H1 (cell line): ENCODE data around the gene PIM1. TPM values are rescaled to one million over a fixed set of nuclear protein-coding genes. Genes with fewer than 3 reads are reported as not detected.
"Not testable (repeated sequence)": the region's sequence is repeated elsewhere in the genome, so short reads cannot be mapped to it uniquely, and the experiment has no call there.

Experiments used
- CTCF ChIA-PET: fragments of 300-600 bp; sonication (Branson Sonifier 250); formaldehyde crosslinking; loops from one replicate; lab custom pipeline; 2021; ENCODE audit not compliant: partially characterized antibody; lab: Charles Lee
- POLR2A ChIA-PET: fragments of 300-600 bp; sonication (Branson Sonifier 250); formaldehyde crosslinking; loops from one replicate; lab custom pipeline; 2021; ENCODE audit warnings: inconsistent platforms; ENCODE audit not compliant: partially characterized antibody; lab: Charles Lee
- DNase-seq, 2 experiments: peaks; one replicate each; pipeline versions ENCODE4 v3.0.0 to v3.0.0-alpha.2; 2010 to 2022; ENCODE audit warnings: low spot score in 2 of 2, low read depth in 1 of 2, mixed read lengths in 1 of 2
- FAIRE-seq: peaks from 2 replicates; lab custom pipeline; 2011; peaks lifted over from hg19 to GRCh38; lab: Jason Lieb, UNC
- H2AFZ ChIP-seq: 2 replicates; pipeline ENCODE4 v1.8.1; 2012; ENCODE audit warnings: low read length, inconsistent platforms
- H2AK5ac ChIP-seq: 2 replicates; pipeline ENCODE4 v1.6.1; 2013; ENCODE audit warnings: low read depth, low read length
- H2BK120ac ChIP-seq: replicated peaks from 2 replicates; pipeline ENCODE3; 2013; ENCODE audit warnings: low read depth, low read length, inconsistent platforms
- H2BK12ac ChIP-seq: 2 replicates; pipeline ENCODE4 v1.6.1; 2013; ENCODE audit warnings: low read depth, low read length
- H2BK15ac ChIP-seq: 2 replicates; pipeline ENCODE4 v1.6.1; 2013; ENCODE audit warnings: low read length
- H2BK20ac ChIP-seq: 2 replicates; pipeline ENCODE4 v1.6.1; 2013; ENCODE audit warnings: low read length
- H2BK5ac ChIP-seq: 2 replicates; pipeline ENCODE4 v1.6.1; 2013; ENCODE audit warnings: low read depth, low read length
- H3K14ac ChIP-seq: 2 replicates; pipeline ENCODE4 v1.6.1; 2013; ENCODE audit warnings: inconsistent platforms; ENCODE audit not compliant: insufficient read length
- H3K18ac ChIP-seq: 2 replicates; pipeline ENCODE4 v1.6.1; 2013; ENCODE audit warnings: low read length; ENCODE audit errors: extremely low read depth
- H3K23ac ChIP-seq: 2 replicates; pipeline ENCODE4 v1.6.1; 2013; ENCODE audit warnings: inconsistent platforms; ENCODE audit not compliant: insufficient read length
- H3K23me2 ChIP-seq: 2 replicates; pipeline ENCODE4 v1.6.1; 2013; ENCODE audit warnings: low read depth, low read length
- H3K27ac ChIP-seq: 2 replicates; pipeline ENCODE4 v1.6.1; 2011; ENCODE audit warnings: low read depth, low read length, inconsistent platforms
- H3K27me3 ChIP-seq, 4 experiments: replicated peaks in 1 of 4; 1 replicate in 1 of 4; 2 replicates in 3 of 4; pipeline versions ENCODE4 v1.6.1 to v1.8.1; 2011 to 2013; ENCODE audit warnings: low read length in 3 of 4, mild to moderate bottlenecking in 3 of 4, inconsistent platforms in 2 of 4, mixed read lengths in 2 of 4, moderate library complexity in 1 of 4; ENCODE audit not compliant: control insufficient read depth in 3 of 4, insufficient read depth in 3 of 4; ENCODE audit errors: extremely low read depth in 1 of 4
- H3K36me3 ChIP-seq, 4 experiments: 2 replicates each; pipeline versions ENCODE4 v1.6.1 to v1.8.1; 2011 to 2013; ENCODE audit warnings: mild to moderate bottlenecking in 4 of 4, low read length in 3 of 4, moderate library complexity in 2 of 4, control low read depth in 1 of 4, inconsistent platforms in 1 of 4; ENCODE audit not compliant: insufficient read depth in 4 of 4, control insufficient read depth in 2 of 4
- H3K4ac ChIP-seq: replicated peaks from 2 replicates; pipeline ENCODE3; 2013; ENCODE audit warnings: low read length, low read depth, mixed read lengths, inconsistent platforms; ENCODE audit not compliant: insufficient read length
- H3K4me1 ChIP-seq, 4 experiments: replicated peaks in 1 of 4; 1 replicate in 1 of 4; 2 replicates in 3 of 4; pipeline versions ENCODE4 v1.6.1 to v1.8.1; 2011 to 2013; ENCODE audit warnings: low read length in 3 of 4, inconsistent platforms in 2 of 4, mixed read lengths in 1 of 4; ENCODE audit not compliant: insufficient read depth in 4 of 4, control insufficient read depth in 3 of 4
- H3K4me2 ChIP-seq, 2 experiments: 2 replicates each; pipeline versions ENCODE4 v1.6.1 to v1.8.1; 2011 to 2013; ENCODE audit warnings: low read depth in 2 of 2, low read length in 2 of 2, control low read depth in 1 of 2, inconsistent platforms in 1 of 2, mild to moderate bottlenecking in 1 of 2; ENCODE audit not compliant: insufficient read depth in 1 of 2
- H3K4me3 ChIP-seq, 4 experiments: fragments of 200-600, 300-600 bp in 1 of 4; sonication (generic), shearing (Covaris generic), sonication (Bioruptor Twin) in 1 of 4; 2 replicates each; pipeline versions ENCODE4 v1.5.1 to v1.8.1; 2011 to 2016; ENCODE audit warnings: low read length in 4 of 4, low read depth in 3 of 4, control low read depth in 2 of 4, inconsistent platforms in 2 of 4, mild to moderate bottlenecking in 2 of 4, mixed read lengths in 1 of 4, moderate library complexity in 1 of 4; ENCODE audit not compliant: insufficient read depth in 2 of 4; ENCODE audit errors: extremely low read depth in 1 of 4
- H3K56ac ChIP-seq: replicated peaks from 2 replicates; pipeline ENCODE3; 2013; ENCODE audit warnings: low read depth, mild to moderate bottlenecking, mixed read lengths, low read length, inconsistent platforms; ENCODE audit not compliant: insufficient read length
- H3K79me1 ChIP-seq: 2 replicates; pipeline ENCODE4 v1.6.1; 2013; ENCODE audit warnings: low read depth, low read length, control low read depth
- H3K79me2 ChIP-seq, 2 experiments: 2 replicates each; pipeline versions ENCODE4 v1.6.1 to v1.8.1; 2012 to 2013; ENCODE audit warnings: low read length in 2 of 2, mild to moderate bottlenecking in 2 of 2, inconsistent platforms in 1 of 2; ENCODE audit not compliant: insufficient read depth in 2 of 2, control insufficient read depth in 1 of 2
- H3K9ac ChIP-seq, 4 experiments: replicated peaks in 1 of 4; 1 replicate in 1 of 4; 2 replicates in 3 of 4; pipeline versions ENCODE4 v1.6.1 to v1.8.1; 2011 to 2013; ENCODE audit warnings: low read depth in 3 of 4, low read length in 3 of 4, control low read depth in 2 of 4, mild to moderate bottlenecking in 2 of 4, moderate library complexity in 2 of 4, inconsistent platforms in 1 of 4; ENCODE audit errors: extremely low read depth in 1 of 4
- H3K9me3 ChIP-seq, 2 experiments: 2 replicates each; pipeline versions ENCODE4 v1.6.1 to v1.8.1; 2012 to 2013; ENCODE audit warnings: mild to moderate bottlenecking in 2 of 2, moderate library complexity in 2 of 2, control low read depth in 1 of 2, inconsistent platforms in 1 of 2, low read depth in 1 of 2, low read length in 1 of 2, mixed read lengths in 1 of 2; ENCODE audit not compliant: insufficient read depth in 2 of 2
- H4K20me1 ChIP-seq, 2 experiments: replicated peaks in 1 of 2; 2 replicates each; pipeline versions ENCODE3 to v1.8.1; 2011 to 2013; ENCODE audit warnings: inconsistent platforms in 2 of 2, low read length in 2 of 2, mild to moderate bottlenecking in 1 of 2; ENCODE audit not compliant: insufficient read depth in 2 of 2, control insufficient read depth in 1 of 2
- H4K5ac ChIP-seq: 2 replicates; pipeline ENCODE4 v1.6.1; 2013; ENCODE audit warnings: low read length, low read depth, mixed read lengths, inconsistent platforms; ENCODE audit not compliant: insufficient read length
- H4K8ac ChIP-seq: 2 replicates; pipeline ENCODE4 v1.8.0; 2013; ENCODE audit warnings: mild to moderate bottlenecking, moderate library complexity, low read length, inconsistent platforms; ENCODE audit not compliant: insufficient read depth; ENCODE audit errors: extremely low read depth
- H4K91ac ChIP-seq: replicated peaks from 2 replicates; pipeline ENCODE3; 2013; ENCODE audit warnings: low read length, mixed read lengths, inconsistent platforms; ENCODE audit not compliant: insufficient read length
- BCL11A ChIP-seq, 2 experiments: IDR thresholded peaks; one replicate each; pipeline ENCODE4 v1.6.1; 2011; ENCODE audit warnings: low read depth in 2 of 2, low read length in 2 of 2, mild to moderate bottlenecking in 2 of 2
- GABPA ChIP-seq: IDR thresholded peaks from 2 replicates; pipeline ENCODE4 v1.6.1; 2011; ENCODE audit warnings: mild to moderate bottlenecking, low read length, moderate library complexity, borderline replicate concordance; ENCODE audit not compliant: insufficient read depth
- JUN ChIP-seq: IDR thresholded peaks from 2 replicates; pipeline ENCODE4 v1.6.1; 2011; ENCODE audit warnings: low read depth, mild to moderate bottlenecking, improper control_type of control experiment, low read length
- KDM1A ChIP-seq: fragments of 200-600, 300-600 bp; sonication (generic); IDR thresholded peaks from 2 replicates; pipeline ENCODE4 v1.7.1; 2016; ENCODE audit warnings: mild to moderate bottlenecking, low read length, borderline replicate concordance
- SAP30 ChIP-seq: fragments of 300-600 bp; sonication (generic); IDR thresholded peaks from 2 replicates; pipeline ENCODE4 v1.7.1; 2012; ENCODE audit warnings: low read length, moderate library complexity, mild to moderate bottlenecking, inconsistent platforms; ENCODE audit not compliant: insufficient read depth, insufficient replicate concordance
- TAF7 ChIP-seq: optimal IDR thresholded peaks from 2 replicates; pipeline ENCODE3; 2011; ENCODE audit warnings: low read depth, mild to moderate bottlenecking, inconsistent platforms, low read length, moderate library complexity, borderline replicate concordance
- TBP ChIP-seq: IDR thresholded peaks from 2 replicates; pipeline ENCODE4 v1.6.1; 2011; ENCODE audit warnings: low read depth, low read length, improper control_type of control experiment
- WGBS, 2 experiments: shearing (Covaris generic) in 1 of 2; methylation state at CpG; one replicate each; pipeline versions ENCODE4 v1.1.6 to v1.1.7; 2013 to 2015; ENCODE audit warnings: low lambda C conversion rate in 2 of 2, mixed read lengths in 2 of 2, inconsistent platforms in 1 of 2, low coverage in 1 of 2, missing lambda C conversion rate in 1 of 2; ENCODE audit not compliant: insufficient replicate concordance in 2 of 2, insufficient coverage in 1 of 2, insufficient read length in 1 of 2; ENCODE audit errors: extremely low coverage in 1 of 2, missing lambda C conversion rate in 1 of 2; 5-methylcytosine and 5-hydroxymethylcytosine counted together
- polyA plus RNA-seq, 7 experiments: library from polyadenylated mRNA; depleted of rRNA in 3 of 7; stranded (reverse) in 5 of 7; unstranded in 2 of 7; fragments of >200 nt in 5 of 7; fragments of 200-250 nt in 2 of 7; gene quantifications; 1 replicate in 5 of 7; 2 replicates in 1 of 7; 4 replicates in 1 of 7; pipeline versions ENCODE4 v1.2.1 to v1.2.3, GENCODE V29; 2011 to 2013; ENCODE audit warnings: missing spikeins in 2 of 7, mixed read lengths in 2 of 7
- total RNA-seq: library from RNA; stranded (reverse); fragmentation: NEBNext Ultra II Directional; extraction: Animal tissue kit (Norgen Biotek cat#: 25700); gene quantifications from 2 replicates; pipeline ENCODE4 v1.2.1, GENCODE V29; 2021

The PIM1 gene
- total and polyA plus RNA-seq, 2 of the 8 experiments (the other 6 are each of a cell fraction or from before 2014, with no cell fraction given), result 25.5 to 94.9 TPM

DNA sequence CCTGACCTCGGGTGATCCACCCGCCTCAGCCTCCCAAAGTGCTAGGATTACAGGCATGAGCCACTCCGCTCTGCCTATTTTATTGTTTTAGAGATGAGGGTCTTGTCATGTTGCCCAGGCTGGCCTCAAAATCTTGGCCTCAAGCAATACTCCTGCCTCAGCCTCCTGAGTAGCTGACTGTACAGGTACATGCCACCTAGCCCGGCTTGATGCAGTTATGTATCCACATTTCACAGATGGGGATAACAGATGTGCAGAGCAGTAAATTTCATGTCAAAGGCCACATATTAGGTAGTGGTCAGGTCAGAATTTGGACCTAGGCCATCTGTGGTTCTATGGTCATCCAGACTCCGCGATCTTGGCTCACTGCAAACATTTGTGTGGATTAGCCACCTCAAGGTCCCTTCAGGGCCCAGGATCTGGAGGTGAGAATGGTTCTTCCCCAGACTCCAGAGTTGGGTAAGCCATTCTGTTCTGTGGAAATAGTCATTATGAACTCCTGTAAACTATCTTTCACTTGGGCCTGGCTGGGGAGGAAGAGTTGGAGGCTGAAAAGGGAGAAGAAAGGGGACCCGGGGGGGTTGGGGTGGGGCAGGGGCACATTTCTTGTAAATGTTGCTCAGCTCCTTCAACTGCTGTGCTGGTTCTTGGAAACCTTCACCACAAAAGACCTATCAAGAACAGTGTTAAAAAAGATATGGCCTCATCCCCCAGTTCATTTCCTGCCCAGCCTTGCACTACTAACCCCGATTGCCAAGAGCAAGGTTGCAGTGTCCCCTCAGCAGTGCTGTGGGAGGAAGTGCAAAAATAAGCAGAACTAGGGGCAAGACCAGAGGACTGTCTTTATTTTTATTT lies 13.0 kb downstream of the PIM1 start (continued):
- TF ChIP-seq BCL11A (IDR thresholded peaks at IDR 0.05; ENCODE audit: low read depth in 2 of 2, low read length in 2 of 2), result no peak
- TF ChIP-seq JUN, result no peak
- TF ChIP-seq GABPA, result no peak
- TF ChIP-seq TBP, result no peak
- no peak for TF ChIP-seq SAP30
- TF ChIP-seq TAF7, result no peak
- TF ChIP-seq KDM1A, result no peak

DNA sequence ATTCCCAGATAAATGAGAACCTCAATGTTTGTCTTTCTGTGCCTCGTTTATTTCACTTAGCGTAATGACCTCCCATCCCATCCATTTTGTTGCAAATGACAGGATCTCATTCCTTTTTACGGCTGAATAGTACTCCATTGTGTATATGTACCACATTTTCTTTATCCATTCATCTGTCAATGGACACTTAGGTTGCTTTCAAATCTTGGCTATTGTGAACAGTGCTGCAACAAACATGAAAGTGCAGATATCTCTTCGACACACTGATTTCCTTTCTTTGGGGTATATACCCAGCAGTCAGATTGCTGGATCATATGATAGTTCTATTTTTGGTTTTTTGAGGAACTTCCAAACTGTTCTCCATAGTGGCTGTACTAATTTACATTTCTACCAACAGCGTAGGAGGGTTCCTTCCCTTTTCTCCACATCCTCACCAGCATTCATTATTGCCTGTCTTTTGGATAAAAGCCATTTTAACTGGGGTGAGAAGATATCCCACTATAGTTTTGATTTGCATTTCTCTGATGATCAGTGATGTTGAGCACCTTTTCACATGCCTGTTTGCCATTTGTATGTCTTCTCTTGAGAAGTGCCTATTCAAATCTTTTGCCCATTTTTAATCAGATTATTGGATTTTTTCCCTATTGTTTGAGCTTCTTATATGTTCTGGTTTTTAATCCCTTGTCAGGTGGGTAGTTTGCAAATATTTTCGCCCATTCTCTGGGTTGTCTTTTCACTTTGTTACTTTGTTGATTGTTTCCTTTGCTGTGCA lies 16.2 kb downstream of the PIM1 start:
- not testable (repeated sequence) for H3K18ac ChIP-seq, H3K23me2 ChIP-seq, H2BK120ac ChIP-seq, FAIRE-seq, H2BK12ac ChIP-seq, H3K4me2 ChIP-seq, H3K36me3 ChIP-seq, H4K91ac ChIP-seq, H3K79me1 ChIP-seq, H2BK5ac ChIP-seq, H4K20me1 ChIP-seq, H3K27ac ChIP-seq, H3K4me1 ChIP-seq, H4K5ac ChIP-seq, H2AFZ ChIP-seq, H3K9ac ChIP-seq, DNase-seq, H3K14ac ChIP-seq, H2AK5ac ChIP-seq, H2BK20ac ChIP-seq, H3K4ac ChIP-seq, H3K27me3 ChIP-seq, H3K56ac ChIP-seq, H3K9me3 ChIP-seq, H2BK15ac ChIP-seq, H4K8ac ChIP-seq, H3K4me3 ChIP-seq, H3K23ac ChIP-seq, H3K79me2 ChIP-seq
- WGBS, 2 experiments, result 93% methylated on average over 6 of the region's 6 CpGs; no CpG with 5 or more reads in 1 of the 2 experiments
- POLR2A ChIA-PET, result interaction anchor here (0.6 to 1.9 kb wide), 7 partner anchors 9 to 81 kb away, joined by 3 to 8 read pairs (median 4); no protein-coding TSS in a partner anchor
- CTCF ChIA-PET, result interaction anchor here (1.1 to 34.9 kb wide), 5 partner anchors 13 to 163 kb away, joined by 4 to 866 read pairs (median 5); no protein-coding TSS in a partner anchor
